ENCODE measurements around the gene SAP30BP. TPM values are rescaled to one million over a fixed set of nuclear protein-coding genes. Genes with fewer than 3 reads are reported as not detected.

SAP30BP gene
- total and polyA plus RNA-seq, 2 of the 13 experiments (the other 11 are each of a cell fraction or from before 2014, with no cell fraction given), result 67.7 to 99.4 TPM

DNA sequence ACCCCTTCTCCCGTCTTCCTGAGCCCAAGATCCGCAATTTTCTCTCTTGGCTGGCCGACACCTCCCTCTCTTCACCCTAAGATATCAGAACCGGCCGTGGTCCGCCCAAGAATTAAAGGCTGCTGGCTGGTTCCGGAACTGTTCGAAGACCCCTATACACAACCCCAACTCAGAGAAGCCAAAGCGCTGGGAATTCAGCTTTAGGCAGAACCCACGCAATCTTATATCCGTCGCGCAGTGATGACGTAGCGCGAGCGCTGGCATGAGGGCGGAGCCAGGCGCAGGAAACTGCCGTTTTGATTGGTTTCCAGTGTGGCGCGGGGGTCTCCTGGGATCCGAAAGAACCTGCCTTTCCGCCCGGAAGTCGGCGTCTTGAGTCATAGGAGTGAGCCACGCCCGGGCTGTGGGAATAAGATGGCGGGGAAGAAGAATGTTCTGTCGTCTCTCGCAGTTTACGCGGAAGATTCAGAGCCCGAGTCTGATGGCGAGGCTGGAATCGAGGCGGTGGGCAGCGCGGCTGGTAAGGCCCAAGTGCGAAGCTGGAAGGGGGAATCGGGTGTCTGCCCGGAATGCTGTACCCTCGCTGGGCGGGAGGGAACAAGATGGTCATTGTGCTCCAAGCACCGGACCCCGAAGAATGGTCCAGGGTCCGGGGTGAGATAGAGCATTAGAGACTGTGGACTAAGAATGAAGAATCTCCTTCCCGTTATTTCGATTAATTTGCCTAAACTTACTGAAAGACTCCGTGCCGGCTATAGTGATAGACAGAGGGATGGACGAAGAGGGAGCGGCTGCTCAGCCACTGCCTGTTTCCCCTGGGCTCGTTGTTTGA is at the start of gene SAP30BP, which contains the start of gene RECQL5 (continued):
- TF ChIP-seq EP300 (IDR thresholded peaks at IDR 0.05; ENCODE audit: low read depth in 2 of 2, low read length in 2 of 2) (0 out of 4 replicates have a peak, but pooled peaks of 1 of the 2 experiments have one; percentile 28), EP300 (CRISPR knock-in tag; IDR thresholded peaks at IDR 0.05; ENCODE audit: borderline replicate concordance) (no peak), WIZ (CRISPR knock-in tag; IDR thresholded peaks at IDR 0.05) (no peak), POLR2A (IDR thresholded peaks at IDR 0.05; ENCODE audit: insufficient read depth in 1 of 2, low read depth in 2 of 2, low read length in 2 of 2) (peak; percentile 82 to 91), BCL6 (CRISPR knock-in tag; IDR thresholded peaks at IDR 0.05) (no peak), SMAD3 (CRISPR knock-in tag; IDR thresholded peaks at IDR 0.05) (peak; percentile 72; the same call in 1 of the 2 replicates), ZSCAN5A (CRISPR knock-in tag; IDR thresholded peaks at IDR 0.05; ENCODE audit: borderline replicate concordance) (no peak), HNF1A (IDR thresholded peaks at IDR 0.05; ENCODE audit: low read depth) (peak; percentile 33; the same call in 1 of the 2 replicates), HNF1A (CRISPR knock-in tag; IDR thresholded peaks at IDR 0.05; ENCODE audit: borderline replicate concordance) (peak; percentile 83; the same call in 1 of the 2 replicates), SALL1 (CRISPR knock-in tag; IDR thresholded peaks at IDR 0.05) (peak; percentile 82; the same call in 1 of the 2 replicates), SP140L (CRISPR knock-in tag; IDR thresholded peaks at IDR 0.05; ENCODE audit: borderline replicate concordance) (no peak), ZNF280B (CRISPR knock-in tag; IDR thresholded peaks at IDR 0.05; ENCODE audit: borderline replicate concordance) (no peak; the same call in 1 of the 2 replicates), KDM2A (CRISPR knock-in tag; IDR thresholded peaks at IDR 0.05; ENCODE audit: borderline replicate concordance, low read depth) (peak; percentile 84; the same call in 1 of the 2 replicates), GFI1 (CRISPR knock-in tag; IDR thresholded peaks at IDR 0.05; ENCODE audit: borderline replicate concordance) (peak; percentile 25; the same call in 1 of the 2 replicates), SMARCC2 (IDR thresholded peaks at IDR 0.05) (no peak), HDAC1 (CRISPR knock-in tag; IDR thresholded peaks at IDR 0.05) (peak; percentile 99), NCOA2 (CRISPR knock-in tag; IDR thresholded peaks at IDR 0.05) (peak; percentile 33; the same call in 1 of the 2 replicates), XRCC5 (optimal IDR thresholded peaks at IDR 0.05; ENCODE audit: low read length) (peak; percentile 77), CHD4 (IDR thresholded peaks at IDR 0.05; ENCODE audit: borderline replicate concordance, low read length) (no peak), ZSCAN21 (CRISPR knock-in tag; IDR thresholded peaks at IDR 0.05; ENCODE audit: borderline replicate concordance) (0 out of 2 replicates have a peak, but pooled peaks have one; percentile 14)
- TF ChIP-seq, protein P1, sequence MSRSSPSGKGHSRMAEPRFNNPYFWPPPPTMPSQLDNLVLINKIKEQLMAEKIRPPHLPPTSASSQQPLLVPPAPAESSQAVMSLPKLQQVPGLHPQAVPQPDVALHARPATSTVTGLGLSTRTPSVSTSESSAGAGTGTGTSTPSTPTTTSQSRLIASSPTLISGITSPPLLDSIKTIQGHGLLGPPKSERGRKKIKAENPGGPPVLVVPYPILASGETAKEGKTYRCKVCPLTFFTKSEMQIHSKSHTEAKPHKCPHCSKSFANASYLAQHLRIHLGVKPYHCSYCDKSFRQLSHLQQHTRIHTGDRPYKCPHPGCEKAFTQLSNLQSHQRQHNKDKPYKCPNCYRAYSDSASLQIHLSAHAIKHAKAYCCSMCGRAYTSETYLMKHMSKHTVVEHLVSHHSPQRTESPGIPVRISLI (CRISPR knock-in tag; IDR thresholded peaks at IDR 0.05; ENCODE audit: borderline replicate concordance), result no peak; the same call in 1 of the 2 replicates
